SU-DHL-6 (cell line): ENCODE measurements around the gene SLC27A4.

ENCODE experiments used
- CTCF ChIP-seq: fragments of 200-600 bp; sonication (generic); IDR thresholded peaks from one replicate; pipeline ENCODE4 v1.5.1; 2017; ENCODE audit warnings: antibody characterized with exemption, mild to moderate bottlenecking, low read length, moderate library complexity; ENCODE audit not compliant: insufficient read depth, poor library complexity, severe bottlenecking
- EZH2phosphoT487 ChIP-seq: fragments of 200-600 bp; sonication (generic), shearing (Covaris generic); conservative IDR thresholded peaks from 2 replicates; pipeline ENCODE4 v1.6.1; 2018; ENCODE audit warnings: mild to moderate bottlenecking, antibody characterized with exemption, low read length, moderate library complexity, mixed read lengths

GRCh38 chr9:128383791-128384190 is 43.5 kb downstream of the SLC27A4 start:
- TF ChIP-seq CTCF: no peak
- no peak for TF ChIP-seq EZH2phosphoT487
